GM18498 (cell line): Measurements from ENCODE around the gene STRBP.
A peak's percentile ranks its signal among the peaks of the same experiment; 100 is the strongest.
"Not testable (repeated sequence)": the region's sequence is repeated elsewhere in the genome, so short reads cannot be mapped to it uniquely, and the experiment has no call there.

Source experiments
- ATAC-seq: cut with Tn5 transposase; IDR thresholded peaks from one replicate; pipeline ENCODE4 v1.9.1; 2021; ENCODE audit warnings: mild to moderate bottlenecking, moderate library complexity; ENCODE audit not compliant: unreplicated experiment

Gene STRBP

GRCh38 chr9:123251324-123251723, 17.1 kb downstream of the STRBP start:
- no peak for ATAC-seq

GRCh38 chr9:123250504-123250903, 17.9 kb downstream of the STRBP start:
- no peak for ATAC-seq

GRCh38 chr9:123249162-123249561, 19.2 kb downstream of the STRBP start:
- not testable (repeated sequence) for ATAC-seq

GRCh38 chr9:123248630-123249029, 19.8 kb downstream of the STRBP start:
- ATAC-seq: no peak

GRCh38 chr9:123246534-123246933, 21.9 kb downstream of the STRBP start:
- no peak for ATAC-seq

GRCh38 chr9:123239726-123240125, 28.7 kb downstream of the STRBP start:
- ATAC-seq: no peak

- ATAC-seq: no peak
These were observed 30.0 kb downstream of the STRBP start for GRCh38 chr9:123238365-123238764.

- ATAC-seq: no peak
These were observed 31.2 kb downstream of the STRBP start for GRCh38 chr9:123237220-123237619.

- no peak for ATAC-seq
These were observed 32.9 kb downstream of the STRBP start for GRCh38 chr9:123235448-123235847.

- no peak for ATAC-seq
These were observed 33.5 kb downstream of the STRBP start for GRCh38 chr9:123234853-123235252.

GRCh38 chr9:123232332-123232731, 36.1 kb downstream of the STRBP start:
- ATAC-seq: no peak

GRCh38 chr9:123231421-123231820, 37.0 kb downstream of the STRBP start:
- ATAC-seq: no peak

GRCh38 chr9:123228967-123229366, 39.4 kb downstream of the STRBP start:
- no peak for ATAC-seq

- ATAC-seq: no peak
These were observed 42.4 kb downstream of the STRBP start for GRCh38 chr9:123225995-123226394.

- ATAC-seq: peak; percentile 89
These were observed 43.0 kb downstream of the STRBP start for GRCh38 chr9:123225374-123225813.

- ATAC-seq: no peak
These were observed 48.3 kb downstream of the STRBP start for GRCh38 chr9:123220127-123220526.

GRCh38 chr9:123218831-123219230, 49.6 kb downstream of the STRBP start:
- no peak for ATAC-seq

- no peak for ATAC-seq
These were observed 51.2 kb downstream of the STRBP start for GRCh38 chr9:123217128-123217654.

- ATAC-seq: no peak
These were observed 52.1 kb downstream of the STRBP start for GRCh38 chr9:123216251-123216797.

GRCh38 chr9:123211081-123211480, 57.3 kb downstream of the STRBP start:
- no peak for ATAC-seq

GRCh38 chr9:123208626-123209174, 59.7 kb downstream of the STRBP start:
- ATAC-seq: no peak

- ATAC-seq: no peak
These were observed 62.3 kb downstream of the STRBP start for GRCh38 chr9:123206065-123206464.

- no peak for ATAC-seq
These were observed 67.3 kb downstream of the STRBP start for GRCh38 chr9:123201083-123201482.
